HepG2 (cell line): Measurements from ENCODE around the gene IDUA. TPM values are rescaled to one million over a fixed set of nuclear protein-coding genes. Genes with fewer than 3 reads are reported as not detected.

ENCODE experiments used
- GATAD1 ChIP-seq: IDR thresholded peaks from 2 replicates; pipeline ENCODE4 v1.6.1; 2016; ENCODE audit warnings: missing genetic modification reagents, missing compliant biosample characterization
- GTF3A ChIP-seq: sonication (generic); formaldehyde crosslinking; conservative IDR thresholded peaks from 2 replicates; pipeline ENCODE4 v1.4.0; 2020; ENCODE audit warnings: mild to moderate bottlenecking, missing genetic modification reagents
- KMT2B ChIP-seq: IDR thresholded peaks from 2 replicates; pipeline ENCODE4 v1.6.1; 2016; ENCODE audit warnings: missing genetic modification reagents, missing compliant biosample characterization
- SMAD9 ChIP-seq: sonication (generic); formaldehyde crosslinking; IDR thresholded peaks from 2 replicates; pipeline ENCODE4 v1.5.1; 2020; ENCODE audit warnings: mild to moderate bottlenecking, missing genetic modification reagents
- SNRNP70 ChIP-seq: fragments of 200-400 bp; formaldehyde crosslinking; IDR thresholded peaks from 2 replicates; pipeline ENCODE4 v1.6.1; 2017; ENCODE audit warnings: mild to moderate bottlenecking, low read depth, low read length, moderate library complexity
- ZSCAN20 ChIP-seq: sonication (generic); formaldehyde crosslinking; IDR thresholded peaks from 2 replicates; pipeline ENCODE4 v1.4.0; 2020; ENCODE audit warnings: missing genetic modification reagents, mild to moderate bottlenecking, borderline replicate concordance
- polyA plus RNA-seq, 8 experiments: library from polyadenylated mRNA; depleted of rRNA in 3 of 8; stranded (reverse) in 7 of 8; unstranded in 1 of 8; fragments of >200 nt; fragmentation: Illumina TruSeq in 4 of 8; extraction: Trizol in 4 of 8; gene quantifications; 2 replicates each; pipeline versions ENCODE4 v1.2.1 to v1.2.3, GENCODE V29; 2011 to 2016; ENCODE audit warnings: low read depth in 4 of 8, missing spikeins in 1 of 8, mixed read lengths in 1 of 8; ENCODE audit not compliant: insufficient read depth in 1 of 8
- total RNA-seq, 5 experiments: library from RNA; depleted of rRNA; stranded (reverse); fragments of >200 nt; fragmentation: Illumina TruSeq; extraction: Trizol; gene quantifications; 2 replicates each; pipeline ENCODE4 v1.2.3, GENCODE V29; 2016; ENCODE audit warnings: low read depth in 1 of 5
- TF ChIP-seq, protein P1 (sequence below): sonication (generic); formaldehyde crosslinking; IDR thresholded peaks from 2 replicates; pipeline ENCODE4 v1.4.0; 2020; ENCODE audit warnings: mild to moderate bottlenecking, missing genetic modification reagents
- TF ChIP-seq, protein P2 (sequence below): sonication (generic); formaldehyde crosslinking; IDR thresholded peaks from 2 replicates; pipeline ENCODE4 v1.4.0; 2020; ENCODE audit warnings: missing genetic modification reagents
- TF ChIP-seq, protein P3 (sequence below): IDR thresholded peaks from 2 replicates; pipeline ENCODE4 v1.6.1; 2012; ENCODE audit warnings: low read length, improper control_type of control experiment
- TF ChIP-seq, protein P4 (sequence below): IDR thresholded peaks from 2 replicates; pipeline ENCODE4 v1.6.1; 2016; ENCODE audit warnings: low read depth, missing genetic modification reagents, missing compliant biosample characterization

IDUA gene
- total and polyA plus RNA-seq, 2 of the 13 experiments (the other 11 are each of a cell fraction or from before 2014, with no cell fraction given) = 0.77 to 1.0 TPM

DNA sequence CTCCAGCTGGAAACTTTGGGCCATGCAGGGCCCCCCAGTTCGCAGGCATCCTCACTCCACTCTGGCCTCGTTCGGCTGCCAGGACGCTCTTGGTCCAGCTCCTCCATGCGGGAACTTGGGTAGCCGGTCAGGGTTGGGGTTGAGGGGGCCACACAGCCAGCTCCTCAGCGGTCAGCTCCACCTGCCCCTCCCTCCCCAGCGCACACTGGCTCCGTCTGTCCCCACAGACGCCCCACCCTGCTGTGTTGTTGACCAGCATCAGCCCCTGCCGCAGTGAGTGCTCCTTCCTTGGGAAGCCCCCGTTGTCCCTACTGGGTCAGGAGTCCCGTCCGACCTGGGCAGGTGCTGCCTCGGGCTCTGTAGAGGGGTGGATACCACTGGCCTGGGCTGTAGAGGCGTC is 30.4 kb downstream of the IDUA start (continued):
- TF ChIP-seq SMAD9 = no peak
- TF ChIP-seq, protein P1, sequence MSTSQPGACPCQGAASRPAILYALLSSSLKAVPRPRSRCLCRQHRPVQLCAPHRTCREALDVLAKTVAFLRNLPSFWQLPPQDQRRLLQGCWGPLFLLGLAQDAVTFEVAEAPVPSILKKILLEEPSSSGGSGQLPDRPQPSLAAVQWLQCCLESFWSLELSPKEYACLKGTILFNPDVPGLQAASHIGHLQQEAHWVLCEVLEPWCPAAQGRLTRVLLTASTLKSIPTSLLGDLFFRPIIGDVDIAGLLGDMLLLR (CRISPR knock-in tag) = no peak
- no peak for TF ChIP-seq GTF3A (CRISPR knock-in tag)
- TF ChIP-seq KMT2B (CRISPR knock-in tag) = no peak
- no peak for TF ChIP-seq ZSCAN20 (CRISPR knock-in tag)
- TF ChIP-seq, protein P2, sequence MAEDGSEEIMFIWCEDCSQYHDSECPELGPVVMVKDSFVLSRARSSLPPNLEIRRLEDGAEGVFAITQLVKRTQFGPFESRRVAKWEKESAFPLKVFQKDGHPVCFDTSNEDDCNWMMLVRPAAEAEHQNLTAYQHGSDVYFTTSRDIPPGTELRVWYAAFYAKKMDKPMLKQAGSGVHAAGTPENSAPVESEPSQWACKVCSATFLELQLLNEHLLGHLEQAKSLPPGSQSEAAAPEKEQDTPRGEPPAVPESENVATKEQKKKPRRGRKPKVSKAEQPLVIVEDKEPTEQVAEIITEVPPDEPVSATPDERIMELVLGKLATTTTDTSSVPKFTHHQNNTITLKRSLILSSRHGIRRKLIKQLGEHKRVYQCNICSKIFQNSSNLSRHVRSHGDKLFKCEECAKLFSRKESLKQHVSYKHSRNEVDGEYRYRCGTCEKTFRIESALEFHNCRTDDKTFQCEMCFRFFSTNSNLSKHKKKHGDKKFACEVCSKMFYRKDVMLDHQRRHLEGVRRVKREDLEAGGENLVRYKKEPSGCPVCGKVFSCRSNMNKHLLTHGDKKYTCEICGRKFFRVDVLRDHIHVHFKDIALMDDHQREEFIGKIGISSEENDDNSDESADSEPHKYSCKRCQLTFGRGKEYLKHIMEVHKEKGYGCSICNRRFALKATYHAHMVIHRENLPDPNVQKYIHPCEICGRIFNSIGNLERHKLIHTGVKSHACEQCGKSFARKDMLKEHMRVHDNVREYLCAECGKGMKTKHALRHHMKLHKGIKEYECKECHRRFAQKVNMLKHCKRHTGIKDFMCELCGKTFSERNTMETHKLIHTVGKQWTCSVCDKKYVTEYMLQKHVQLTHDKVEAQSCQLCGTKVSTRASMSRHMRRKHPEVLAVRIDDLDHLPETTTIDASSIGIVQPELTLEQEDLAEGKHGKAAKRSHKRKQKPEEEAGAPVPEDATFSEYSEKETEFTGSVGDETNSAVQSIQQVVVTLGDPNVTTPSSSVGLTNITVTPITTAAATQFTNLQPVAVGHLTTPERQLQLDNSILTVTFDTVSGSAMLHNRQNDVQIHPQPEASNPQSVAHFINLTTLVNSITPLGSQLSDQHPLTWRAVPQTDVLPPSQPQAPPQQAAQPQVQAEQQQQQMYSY (CRISPR knock-in tag) = no peak
- no peak for TF ChIP-seq GATAD1 (CRISPR knock-in tag)
- TF ChIP-seq, protein P3, sequence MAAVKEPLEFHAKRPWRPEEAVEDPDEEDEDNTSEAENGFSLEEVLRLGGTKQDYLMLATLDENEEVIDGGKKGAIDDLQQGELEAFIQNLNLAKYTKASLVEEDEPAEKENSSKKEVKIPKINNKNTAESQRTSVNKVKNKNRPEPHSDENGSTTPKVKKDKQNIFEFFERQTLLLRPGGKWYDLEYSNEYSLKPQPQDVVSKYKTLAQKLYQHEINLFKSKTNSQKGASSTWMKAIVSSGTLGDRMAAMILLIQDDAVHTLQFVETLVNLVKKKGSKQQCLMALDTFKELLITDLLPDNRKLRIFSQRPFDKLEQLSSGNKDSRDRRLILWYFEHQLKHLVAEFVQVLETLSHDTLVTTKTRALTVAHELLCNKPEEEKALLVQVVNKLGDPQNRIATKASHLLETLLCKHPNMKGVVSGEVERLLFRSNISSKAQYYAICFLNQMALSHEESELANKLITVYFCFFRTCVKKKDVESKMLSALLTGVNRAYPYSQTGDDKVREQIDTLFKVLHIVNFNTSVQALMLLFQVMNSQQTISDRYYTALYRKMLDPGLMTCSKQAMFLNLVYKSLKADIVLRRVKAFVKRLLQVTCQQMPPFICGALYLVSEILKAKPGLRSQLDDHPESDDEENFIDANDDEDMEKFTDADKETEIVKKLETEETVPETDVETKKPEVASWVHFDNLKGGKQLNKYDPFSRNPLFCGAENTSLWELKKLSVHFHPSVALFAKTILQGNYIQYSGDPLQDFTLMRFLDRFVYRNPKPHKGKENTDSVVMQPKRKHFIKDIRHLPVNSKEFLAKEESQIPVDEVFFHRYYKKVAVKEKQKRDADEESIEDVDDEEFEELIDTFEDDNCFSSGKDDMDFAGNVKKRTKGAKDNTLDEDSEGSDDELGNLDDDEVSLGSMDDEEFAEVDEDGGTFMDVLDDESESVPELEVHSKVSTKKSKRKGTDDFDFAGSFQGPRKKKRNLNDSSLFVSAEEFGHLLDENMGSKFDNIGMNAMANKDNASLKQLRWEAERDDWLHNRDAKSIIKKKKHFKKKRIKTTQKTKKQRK = no peak
- TF ChIP-seq, protein P4, sequence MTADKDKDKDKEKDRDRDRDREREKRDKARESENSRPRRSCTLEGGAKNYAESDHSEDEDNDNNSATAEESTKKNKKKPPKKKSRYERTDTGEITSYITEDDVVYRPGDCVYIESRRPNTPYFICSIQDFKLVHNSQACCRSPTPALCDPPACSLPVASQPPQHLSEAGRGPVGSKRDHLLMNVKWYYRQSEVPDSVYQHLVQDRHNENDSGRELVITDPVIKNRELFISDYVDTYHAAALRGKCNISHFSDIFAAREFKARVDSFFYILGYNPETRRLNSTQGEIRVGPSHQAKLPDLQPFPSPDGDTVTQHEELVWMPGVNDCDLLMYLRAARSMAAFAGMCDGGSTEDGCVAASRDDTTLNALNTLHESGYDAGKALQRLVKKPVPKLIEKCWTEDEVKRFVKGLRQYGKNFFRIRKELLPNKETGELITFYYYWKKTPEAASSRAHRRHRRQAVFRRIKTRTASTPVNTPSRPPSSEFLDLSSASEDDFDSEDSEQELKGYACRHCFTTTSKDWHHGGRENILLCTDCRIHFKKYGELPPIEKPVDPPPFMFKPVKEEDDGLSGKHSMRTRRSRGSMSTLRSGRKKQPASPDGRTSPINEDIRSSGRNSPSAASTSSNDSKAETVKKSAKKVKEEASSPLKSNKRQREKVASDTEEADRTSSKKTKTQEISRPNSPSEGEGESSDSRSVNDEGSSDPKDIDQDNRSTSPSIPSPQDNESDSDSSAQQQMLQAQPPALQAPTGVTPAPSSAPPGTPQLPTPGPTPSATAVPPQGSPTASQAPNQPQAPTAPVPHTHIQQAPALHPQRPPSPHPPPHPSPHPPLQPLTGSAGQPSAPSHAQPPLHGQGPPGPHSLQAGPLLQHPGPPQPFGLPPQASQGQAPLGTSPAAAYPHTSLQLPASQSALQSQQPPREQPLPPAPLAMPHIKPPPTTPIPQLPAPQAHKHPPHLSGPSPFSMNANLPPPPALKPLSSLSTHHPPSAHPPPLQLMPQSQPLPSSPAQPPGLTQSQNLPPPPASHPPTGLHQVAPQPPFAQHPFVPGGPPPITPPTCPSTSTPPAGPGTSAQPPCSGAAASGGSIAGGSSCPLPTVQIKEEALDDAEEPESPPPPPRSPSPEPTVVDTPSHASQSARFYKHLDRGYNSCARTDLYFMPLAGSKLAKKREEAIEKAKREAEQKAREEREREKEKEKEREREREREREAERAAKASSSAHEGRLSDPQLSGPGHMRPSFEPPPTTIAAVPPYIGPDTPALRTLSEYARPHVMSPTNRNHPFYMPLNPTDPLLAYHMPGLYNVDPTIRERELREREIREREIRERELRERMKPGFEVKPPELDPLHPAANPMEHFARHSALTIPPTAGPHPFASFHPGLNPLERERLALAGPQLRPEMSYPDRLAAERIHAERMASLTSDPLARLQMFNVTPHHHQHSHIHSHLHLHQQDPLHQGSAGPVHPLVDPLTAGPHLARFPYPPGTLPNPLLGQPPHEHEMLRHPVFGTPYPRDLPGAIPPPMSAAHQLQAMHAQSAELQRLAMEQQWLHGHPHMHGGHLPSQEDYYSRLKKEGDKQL = no peak
- no peak for TF ChIP-seq SNRNP70
